M059J (cell line): Measurements from ENCODE around the gene GADD45G. TPM values are rescaled to one million over a fixed set of nuclear protein-coding genes. Genes with fewer than 3 reads are reported as not detected.

Source experiments
- DNase-seq: peaks from one replicate; pipeline ENCODE4 v3.0.0-alpha.2; 2012; ENCODE audit warnings: low read depth
- total RNA-seq: library from RNA; depleted of rRNA; stranded (reverse); fragments of >200 nt; shearing (Covaris generic); gene quantifications from 2 replicates; pipeline ENCODE4 v1.2.3, GENCODE V29; 2014; rRNA removed

The GADD45G gene
- total RNA-seq, 1 experiment from 2014 or later, result 0.49 TPM

DNA sequence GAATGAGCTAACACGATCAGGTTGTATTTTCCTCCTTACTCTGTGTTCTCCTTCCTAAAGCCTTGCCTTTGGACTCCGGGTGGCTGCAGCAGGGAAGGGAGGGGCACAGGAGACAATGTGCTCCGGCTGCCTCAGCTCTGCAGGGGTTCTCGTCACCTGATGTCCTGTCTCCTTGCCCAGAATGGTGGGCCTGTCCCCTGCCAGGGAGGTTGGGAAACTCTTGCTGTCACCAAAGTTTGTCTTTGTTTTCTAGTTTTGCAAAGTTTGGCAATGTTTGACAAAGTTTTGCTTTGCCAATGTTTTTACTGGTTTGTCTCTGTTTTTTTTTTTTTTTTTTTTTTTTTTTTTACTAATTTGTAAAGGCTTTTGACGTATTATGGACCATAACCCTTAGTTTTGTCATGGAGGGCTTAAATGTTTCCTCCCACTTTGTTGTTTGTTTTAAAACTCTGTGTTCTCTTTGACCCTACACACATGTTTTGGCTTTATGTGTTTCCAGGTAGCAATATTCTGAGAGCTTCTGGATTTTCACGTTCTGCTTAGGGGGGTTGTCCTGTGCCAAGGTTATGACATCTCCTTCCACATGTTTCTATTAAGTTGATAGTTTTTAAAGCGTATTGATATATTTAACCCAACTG, 49.3 kb downstream of the GADD45G start:
- no peak for DNase-seq

DNA sequence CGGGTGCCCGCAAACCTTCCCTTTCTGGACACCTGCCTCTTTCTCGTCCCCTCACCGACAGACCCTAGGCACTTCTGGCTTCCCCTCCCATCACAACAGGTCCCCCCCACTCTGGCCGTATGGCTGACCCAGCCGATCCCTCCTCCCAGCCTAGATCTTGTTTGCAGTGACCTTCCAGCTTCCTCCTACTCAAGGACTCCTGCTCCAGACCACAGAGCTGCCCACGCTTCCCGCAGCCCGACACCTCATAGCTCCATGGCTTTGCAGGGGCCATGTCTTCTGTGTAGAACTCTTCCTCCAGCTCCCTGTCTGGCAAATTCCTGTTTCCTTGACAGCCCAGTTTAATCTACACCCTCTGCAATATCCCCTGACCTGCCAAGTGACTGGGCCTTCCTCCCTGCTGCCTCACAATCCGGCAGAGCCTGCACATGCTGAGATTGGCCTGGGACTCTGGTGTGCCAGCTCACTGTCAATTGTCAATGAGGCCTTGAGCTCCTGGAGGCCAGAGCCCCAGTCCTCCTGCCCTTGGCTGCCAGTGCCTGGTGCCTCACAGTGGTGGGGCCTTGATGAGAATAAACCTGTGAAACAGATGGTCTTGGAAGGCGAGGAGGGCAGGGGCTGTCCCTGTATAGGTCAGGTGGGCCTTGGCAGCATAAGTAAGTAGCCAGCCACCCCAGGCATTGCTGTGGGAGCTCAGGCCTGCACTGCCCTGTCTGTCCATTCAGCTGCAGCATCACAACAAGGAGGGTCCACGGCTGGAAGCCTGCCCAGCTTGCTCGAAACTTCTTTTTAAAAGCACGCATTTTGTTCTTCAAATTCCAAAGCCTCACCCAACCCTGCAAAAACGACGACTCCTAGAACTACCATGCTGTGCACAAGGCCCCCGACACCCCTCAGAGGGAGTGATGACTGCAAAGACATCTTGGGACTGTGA, 50.5 kb downstream of the GADD45G start:
- DNase-seq, result no peak

Other genes starting within 250 kb of the GADD45G start
- gene SEMA4D, start 106.9 kb upstream of the GADD45G start, total RNA-seq, result 14.2 and 14.3 TPM in 2 replicates